ENCODE measurements around the gene RNF4. TPM values are rescaled to one million over a fixed set of nuclear protein-coding genes. Genes with fewer than 3 reads are reported as not detected.
"Not testable (repeated sequence)": the region's sequence is repeated elsewhere in the genome, so short reads cannot be mapped to it uniquely, and the experiment has no call there.

The RNF4 gene
- 34.0 TPM for polyA plus RNA-seq (ENCODE audit: insufficient read length)

GRCh38 chr4:2468456-2469191 is at the start of gene RNF4:
Gene RNF4, plus strand, starts transcription at chr4:2469106. Its CDS starts 21,388 bp downstream, at chr4:2490494.
- peak; percentile 90 for DNase-seq (ENCODE audit: low read depth)

- DNase-seq (ENCODE audit: low read depth), result no peak
Observed at GRCh38 chr4:2419814-2420213, 49.1 kb upstream of the RNF4 start.

- no peak for DNase-seq (ENCODE audit: low read depth)
Observed at GRCh38 chr4:2421928-2422327, 47.0 kb upstream of the RNF4 start.

GRCh38 chr4:2423066-2423465 is 45.8 kb upstream of the RNF4 start:
- no peak for DNase-seq (ENCODE audit: low read depth)

GRCh38 chr4:2423695-2424094 is 45.2 kb upstream of the RNF4 start:
- no peak for DNase-seq (ENCODE audit: low read depth)

GRCh38 chr4:2424581-2424980 is 44.3 kb upstream of the RNF4 start:
- DNase-seq (ENCODE audit: low read depth), result no peak

GRCh38 chr4:2425386-2426068 is 43.4 kb upstream of the RNF4 start:
- DNase-seq (ENCODE audit: low read depth), result no peak

GRCh38 chr4:2426069-2426397 is 42.9 kb upstream of the RNF4 start:
- no peak for DNase-seq (ENCODE audit: low read depth)

- no peak for DNase-seq (ENCODE audit: low read depth)
Observed at GRCh38 chr4:2426711-2427275, 42.1 kb upstream of the RNF4 start.

- no peak for DNase-seq (ENCODE audit: low read depth)
Observed at GRCh38 chr4:2427383-2428334, 41.2 kb upstream of the RNF4 start.

GRCh38 chr4:2428496-2429213 is 40.3 kb upstream of the RNF4 start:
- DNase-seq (ENCODE audit: low read depth), result no peak

- DNase-seq (ENCODE audit: low read depth), result not testable (repeated sequence)
Observed at GRCh38 chr4:2429945-2430757, 38.8 kb upstream of the RNF4 start.

GRCh38 chr4:2432004-2432403 is 36.9 kb upstream of the RNF4 start:
- no peak for DNase-seq (ENCODE audit: low read depth)

GRCh38 chr4:2432991-2433530 is 35.8 kb upstream of the RNF4 start:
- DNase-seq (ENCODE audit: low read depth), result no peak

- DNase-seq (ENCODE audit: low read depth), result no peak
Observed at GRCh38 chr4:2433609-2434350, 35.1 kb upstream of the RNF4 start.

- no peak for DNase-seq (ENCODE audit: low read depth)
Observed at GRCh38 chr4:2434420-2434819, 34.5 kb upstream of the RNF4 start.

GRCh38 chr4:2436301-2436700 is 32.6 kb upstream of the RNF4 start:
- no peak for DNase-seq (ENCODE audit: low read depth)

- DNase-seq (ENCODE audit: low read depth), result no peak
Observed at GRCh38 chr4:2436761-2437474, 32.0 kb upstream of the RNF4 start.
